Activated T-helper 1 cell treated with anti-CD3 and anti-CD28 coated beads, Interleukin-12 subunit alpha, Interleukin-12 subunit beta, Interleukin-2, Interleukin-4 antibody, amounts not matched to agents 30 ng/mL and 10 ng/mL and 1 ng/mL, durations not matched to agents 14 hours and 24 hours and 36 hours (primary cell): ENCODE data around the gene CPA4. TPM values are rescaled to one million over a fixed set of nuclear protein-coding genes. Genes with fewer than 3 reads are reported as not detected.

ENCODE experiments used
- DNase-seq: peaks from one replicate; pipeline ENCODE4 v3.0.0; 2021; ENCODE audit warnings: low spot score
- H3K27ac Mint-ChIP-seq: one replicate; pipeline ENCODE4 v1.8.0; 2021; ENCODE audit warnings: mild to moderate bottlenecking, mixed read lengths
- H3K27me3 Mint-ChIP-seq: one replicate; pipeline ENCODE4 v1.8.0; 2022; ENCODE audit warnings: mild to moderate bottlenecking, moderate library complexity, mixed read lengths; ENCODE audit not compliant: insufficient read depth
- H3K36me3 Mint-ChIP-seq: one replicate; pipeline ENCODE4 v1.8.0; 2021; ENCODE audit warnings: low read depth, mixed read lengths
- H3K4me1 Mint-ChIP-seq: one replicate; pipeline ENCODE4 v1.8.0; 2021; ENCODE audit warnings: low read depth, mixed read lengths
- H3K4me3 Mint-ChIP-seq: one replicate; pipeline ENCODE4 v1.8.0; 2021; ENCODE audit warnings: mild to moderate bottlenecking, moderate library complexity, mixed read lengths
- H3K9me3 Mint-ChIP-seq: one replicate; pipeline ENCODE4 v1.8.0; 2021; ENCODE audit warnings: mixed read lengths
- intact Hi-C: fragments of 100-400 bp; cut with micrococcal nuclease; formaldehyde crosslinking; loops from one replicate; pipeline ENCODE4 v1.15.1; 2024
- total RNA-seq: library from RNA; stranded (reverse); gene quantifications from 2 replicates; pipeline ENCODE4 v1.2.3, GENCODE V29; 2022

Gene CPA4
- total RNA-seq, 1 donor from 2014 or later: not detected

GRCh38 chr7:130277763-130278643 is 15.0 kb upstream of the CPA4 start:
- no peaks in the 10 kb centered on the region for H3K9me3 Mint-ChIP-seq
- no peaks in the 10 kb centered on the region for H3K36me3 Mint-ChIP-seq
- intact Hi-C loops: loop anchor here (1.0 to 5.0 kb wide), 8 partner anchors 36 to 959 kb away; partner anchors contain the start of genes CEP41 and TMEM209
- H3K27me3 Mint-ChIP-seq: peaks cover 2% of the 10 kb centered on the region
- H3K27ac Mint-ChIP-seq: peak overlapping the region; percentile 73
- peaks cover 24% of the 10 kb centered on the region for H3K4me1 Mint-ChIP-seq
- no peak overlapping the region for H3K4me3 Mint-ChIP-seq
- no peak for DNase-seq

DNA sequence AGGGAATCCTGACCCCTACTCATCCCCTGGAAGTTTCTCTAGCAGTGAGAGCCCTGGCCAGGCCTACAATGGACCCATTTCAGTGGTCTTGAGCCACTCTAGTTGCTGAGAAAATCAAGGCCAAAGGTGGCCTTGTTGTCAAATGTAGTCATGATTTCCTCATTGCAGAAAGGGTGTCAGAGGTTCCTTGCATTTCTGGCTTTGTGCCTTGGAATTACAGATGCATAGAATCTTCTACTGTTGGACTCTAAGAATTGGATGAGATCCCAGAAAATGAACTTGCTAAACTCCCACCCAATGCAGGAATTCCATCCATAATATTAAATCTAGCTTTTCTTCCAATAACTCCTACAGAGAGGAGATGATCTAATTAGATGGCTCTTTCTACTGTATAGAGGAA is 14.1 kb upstream of the CPA4 start:
- Mint-ChIP-seq H3K27ac (no peak overlapping the region), H3K27me3 (peaks cover 2% of the 10 kb centered on the region), H3K4me3 (no peak overlapping the region), H3K9me3 (no peaks in the 10 kb centered on the region), H3K4me1 (peaks cover 24% of the 10 kb centered on the region), H3K36me3 (no peaks in the 10 kb centered on the region)
- DNase-seq: no peak
- intact Hi-C loops: loop anchor here (5.0 kb wide), 2 partner anchors 37 to 958 kb away; no protein-coding TSS in a partner anchor

DNA sequence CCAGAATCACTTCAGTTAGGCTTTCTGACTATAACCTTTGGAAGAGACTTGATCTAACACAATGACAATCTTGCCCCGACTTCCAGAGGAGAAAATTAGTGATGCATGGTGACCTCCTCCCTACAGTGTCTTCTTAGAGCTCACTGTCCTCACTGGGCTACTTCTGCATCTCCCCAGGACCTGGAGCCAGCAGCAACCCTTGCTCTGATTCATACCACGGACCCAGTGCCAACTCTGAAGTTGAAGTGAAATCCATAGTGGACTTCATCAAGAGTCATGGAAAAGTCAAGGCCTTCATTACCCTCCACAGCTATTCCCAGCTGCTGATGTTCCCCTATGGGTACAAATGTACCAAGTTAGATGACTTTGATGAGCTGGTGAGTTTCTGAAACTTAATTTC is 13.7 kb upstream of the CPA4 start:
- intact Hi-C loops: loop anchor here (5.0 kb wide), 2 partner anchors 37 to 958 kb away; no protein-coding TSS in a partner anchor

DNA sequence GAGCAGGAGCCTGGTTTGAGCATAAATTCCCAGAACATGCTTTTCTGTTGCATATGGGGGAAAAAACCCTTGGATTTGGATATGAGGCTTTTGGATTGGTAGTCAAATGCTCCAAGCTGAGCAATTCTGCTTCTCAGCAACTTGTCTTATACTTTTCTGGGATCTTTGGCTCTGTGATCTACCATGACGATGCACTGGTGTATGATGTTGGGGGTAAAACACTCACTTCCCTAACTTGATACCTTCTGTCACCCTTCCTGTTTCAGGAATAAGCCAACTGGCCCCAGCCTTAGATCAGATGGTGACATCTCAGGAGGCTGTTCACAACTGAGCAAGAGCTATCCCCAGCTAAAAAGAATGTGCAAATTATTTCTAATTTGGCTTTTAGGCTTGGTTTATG is 13.1 kb upstream of the CPA4 start:
- no peak for DNase-seq
- H3K36me3 Mint-ChIP-seq: no peaks in the 10 kb centered on the region
- no peaks in the 10 kb centered on the region for H3K9me3 Mint-ChIP-seq
- peaks cover 3% of the 10 kb centered on the region for H3K27me3 Mint-ChIP-seq
- H3K27ac Mint-ChIP-seq: no peak overlapping the region
- no peak overlapping the region for H3K4me3 Mint-ChIP-seq
- peaks cover 24% of the 10 kb centered on the region for H3K4me1 Mint-ChIP-seq
- intact Hi-C loops: loop anchor here (5.0 kb wide), 2 partner anchors 38 to 957 kb away; no protein-coding TSS in a partner anchor

More for the DNA sequence above, 13.7 kb upstream of the CPA4 start:
- no peak overlapping the region for H3K27ac Mint-ChIP-seq
- H3K4me1 Mint-ChIP-seq: peaks cover 24% of the 10 kb centered on the region
- H3K9me3 Mint-ChIP-seq: no peaks in the 10 kb centered on the region
- no peak overlapping the region for H3K4me3 Mint-ChIP-seq
- H3K27me3 Mint-ChIP-seq: peaks cover 1% of the 10 kb centered on the region
- DNase-seq: no peak
- H3K36me3 Mint-ChIP-seq: no peaks in the 10 kb centered on the region

GRCh38 chr7:130281260-130281659 is 11.7 kb upstream of the CPA4 start:
- no peak for DNase-seq
- H3K4me3 Mint-ChIP-seq: no peak overlapping the region
- peaks cover 3% of the 10 kb centered on the region for H3K27me3 Mint-ChIP-seq
- intact Hi-C loops: no loop called here
- no peak overlapping the region for H3K27ac Mint-ChIP-seq
- no peaks in the 10 kb centered on the region for H3K9me3 Mint-ChIP-seq
- peaks cover 15% of the 10 kb centered on the region for H3K4me1 Mint-ChIP-seq
- H3K36me3 Mint-ChIP-seq: no peaks in the 10 kb centered on the region

- no peak overlapping the region for H3K4me3 Mint-ChIP-seq
- H3K27me3 Mint-ChIP-seq: peaks cover 3% of the 10 kb centered on the region
- no peaks in the 10 kb centered on the region for H3K9me3 Mint-ChIP-seq
- H3K36me3 Mint-ChIP-seq: no peaks in the 10 kb centered on the region
- H3K27ac Mint-ChIP-seq: no peak overlapping the region
- no peak for DNase-seq
- H3K4me1 Mint-ChIP-seq: no peaks in the 10 kb centered on the region
- intact Hi-C loops: no loop called here
These were observed 6.1 kb upstream of the CPA4 start for GRCh38 chr7:130286881-130287280.

GRCh38 chr7:130288168-130288567 is 4.8 kb upstream of the CPA4 start:
- intact Hi-C loops: no loop called here
- H3K36me3 Mint-ChIP-seq: no peaks in the 10 kb centered on the region
- no peaks in the 10 kb centered on the region for H3K4me1 Mint-ChIP-seq
- no peak overlapping the region for H3K27ac Mint-ChIP-seq
- DNase-seq: no peak
- H3K9me3 Mint-ChIP-seq: no peaks in the 10 kb centered on the region
- H3K27me3 Mint-ChIP-seq: peaks cover 3% of the 10 kb centered on the region
- no peak overlapping the region for H3K4me3 Mint-ChIP-seq

DNA sequence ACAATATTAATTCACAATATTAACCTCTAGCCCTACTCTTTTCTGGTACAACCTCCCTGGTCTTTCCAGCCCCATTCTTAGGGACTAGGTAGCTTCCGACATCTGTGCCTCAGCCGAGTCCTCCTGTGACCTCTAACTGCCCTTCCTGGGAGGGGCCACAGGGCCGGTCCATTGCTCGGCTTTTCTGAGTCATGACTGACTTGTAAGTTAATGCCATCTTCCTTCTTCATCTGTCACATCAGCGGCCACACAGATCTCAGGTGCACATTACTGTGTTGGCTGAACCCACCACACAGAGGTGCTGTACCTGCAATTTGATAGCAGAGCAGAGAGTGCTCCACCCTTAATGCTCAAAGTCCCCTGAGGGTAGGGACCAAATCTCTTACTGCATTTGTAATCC is 4.1 kb upstream of the CPA4 start:
- H3K9me3 Mint-ChIP-seq: peaks cover 5% of the 10 kb centered on the region
- DNase-seq: no peak
- no peak overlapping the region for H3K27ac Mint-ChIP-seq
- H3K4me3 Mint-ChIP-seq: no peak overlapping the region
- intact Hi-C loops: no loop called here
- no peaks in the 10 kb centered on the region for H3K36me3 Mint-ChIP-seq
- no peaks in the 10 kb centered on the region for H3K4me1 Mint-ChIP-seq
- H3K27me3 Mint-ChIP-seq: peaks cover 3% of the 10 kb centered on the region

DNA sequence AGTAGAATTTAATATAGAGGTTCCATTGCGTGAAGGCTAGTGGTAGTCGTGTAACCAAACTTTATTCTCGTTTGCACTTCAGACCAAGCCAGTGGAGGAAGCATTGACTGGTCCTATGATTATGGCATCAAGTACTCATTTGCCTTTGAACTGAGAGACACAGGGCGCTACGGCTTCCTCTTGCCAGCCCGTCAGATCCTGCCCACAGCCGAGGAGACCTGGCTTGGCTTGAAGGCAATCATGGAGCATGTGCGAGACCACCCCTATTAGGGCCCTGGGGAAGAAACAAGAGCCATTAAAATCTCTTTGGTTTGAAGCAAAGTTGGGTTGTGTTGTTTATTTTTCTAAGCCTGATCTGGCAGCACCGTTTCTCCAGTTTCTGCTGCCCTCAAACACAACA is 3.5 kb upstream of the CPA4 start:
- DNase-seq: no peak
- intact Hi-C loops: no loop called here
- H3K27me3 Mint-ChIP-seq: peaks cover under 1% of the 10 kb centered on the region
- peaks cover 7% of the 10 kb centered on the region for H3K9me3 Mint-ChIP-seq
- no peak overlapping the region for H3K4me3 Mint-ChIP-seq
- no peaks in the 10 kb centered on the region for H3K4me1 Mint-ChIP-seq
- H3K36me3 Mint-ChIP-seq: no peaks in the 10 kb centered on the region
- H3K27ac Mint-ChIP-seq: no peak overlapping the region

- H3K36me3 Mint-ChIP-seq: no peaks in the 10 kb centered on the region
- DNase-seq: no peak
- H3K4me1 Mint-ChIP-seq: no peaks in the 10 kb centered on the region
- no peak overlapping the region for H3K4me3 Mint-ChIP-seq
- H3K27ac Mint-ChIP-seq: no peak overlapping the region
- H3K9me3 Mint-ChIP-seq: peaks cover 7% of the 10 kb centered on the region
- intact Hi-C loops: no loop called here
- no peaks in the 10 kb centered on the region for H3K27me3 Mint-ChIP-seq
These were observed 2.2 kb upstream of the CPA4 start for GRCh38 chr7:130290745-130291144.

DNA sequence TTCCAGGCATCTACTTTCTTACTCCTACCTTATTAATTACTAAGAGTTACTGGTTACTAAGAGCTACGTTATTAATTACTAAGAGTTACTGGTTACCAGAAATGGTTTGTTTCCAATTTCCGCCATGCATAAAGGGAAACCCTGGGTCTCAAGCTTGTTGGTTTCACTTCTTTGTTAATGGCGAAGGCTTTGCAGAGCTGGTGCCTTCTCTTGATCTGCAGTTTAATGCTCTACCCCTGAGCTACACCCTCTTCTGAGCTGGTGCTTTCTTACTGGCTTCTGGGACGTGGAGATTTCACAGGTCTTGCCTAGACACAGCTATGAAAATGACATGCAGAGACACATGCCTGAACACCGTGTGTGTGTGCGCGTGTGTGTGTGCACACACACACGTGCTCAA is 560 bp downstream of the CPA4 start:
- DNase-seq: no peak
- H3K36me3 Mint-ChIP-seq: no peaks in the 10 kb centered on the region
- H3K4me1 Mint-ChIP-seq: no peaks in the 10 kb centered on the region
- H3K27ac Mint-ChIP-seq: no peak overlapping the region
- H3K4me3 Mint-ChIP-seq: no peak overlapping the region
- intact Hi-C loops: no loop called here
- H3K27me3 Mint-ChIP-seq: no peaks in the 10 kb centered on the region
- peaks cover 10% of the 10 kb centered on the region for H3K9me3 Mint-ChIP-seq

- Mint-ChIP-seq H3K36me3 (no peaks in the 10 kb centered on the region), H3K27me3 (no peaks in the 10 kb centered on the region), H3K4me3 (no peak overlapping the region), H3K4me1 (no peaks in the 10 kb centered on the region), H3K27ac (no peak overlapping the region), H3K9me3 (peaks cover 10% of the 10 kb centered on the region)
- DNase-seq: no peak
- intact Hi-C loops: no loop called here
These were observed 1.4 kb downstream of the CPA4 start for GRCh38 chr7:130294314-130294713.

DNA sequence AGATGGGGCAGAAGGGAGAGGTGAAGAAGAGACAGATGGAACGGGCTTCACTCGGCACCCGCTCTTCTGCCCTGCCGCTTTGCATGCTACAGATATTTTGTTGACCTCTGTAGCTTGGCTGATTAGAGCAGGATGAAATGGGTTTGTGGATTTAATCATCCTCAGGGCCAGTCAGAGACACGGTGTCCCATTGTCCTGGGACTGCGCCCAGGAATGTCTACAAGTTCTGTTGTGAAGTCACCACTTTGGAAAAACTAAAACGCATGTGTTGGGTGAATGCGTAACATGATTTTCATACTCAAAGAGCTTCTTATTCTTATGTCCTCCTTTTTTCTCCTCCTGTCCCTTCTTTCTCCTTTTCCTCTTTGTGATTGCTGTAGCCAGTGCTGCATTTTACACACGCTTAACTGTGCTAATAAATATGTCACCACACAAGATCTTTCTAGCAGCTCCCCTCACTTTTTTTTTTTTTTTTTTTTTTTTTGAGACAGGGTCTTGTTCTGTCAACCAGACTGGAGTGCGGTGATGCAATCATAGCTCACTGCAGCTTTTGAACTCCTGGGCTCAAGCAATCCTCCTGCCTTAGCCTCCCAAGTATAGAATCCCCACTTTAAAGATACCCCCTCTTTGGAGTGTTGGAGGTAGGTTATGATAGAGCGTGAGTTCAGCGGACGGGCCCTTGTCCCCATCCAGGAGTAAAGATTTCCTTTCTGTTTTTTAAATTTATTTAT is 3.4 kb downstream of the CPA4 start:
- DNase-seq: no peak
- H3K9me3 Mint-ChIP-seq: peaks cover 10% of the 10 kb centered on the region
- no peaks in the 10 kb centered on the region for H3K4me1 Mint-ChIP-seq
- H3K36me3 Mint-ChIP-seq: no peaks in the 10 kb centered on the region
- no peak overlapping the region for H3K27ac Mint-ChIP-seq
- H3K27me3 Mint-ChIP-seq: no peaks in the 10 kb centered on the region
- intact Hi-C loops: no loop called here
- H3K4me3 Mint-ChIP-seq: no peak overlapping the region
